Upper lobe of left lung (tissue), 4 donors: Measurements from ENCODE around the gene SLC15A1.

Experiments used
- POLR2A ChIP-seq, 4 donors: fragments of 450-650 bp; IDR thresholded peaks; one replicate each; pipeline ENCODE4 v1.5.1; 2016 to 2017; ENCODE audit warnings: antibody characterized with exemption in 4 of 4, mild to moderate bottlenecking in 2 of 4
- POLR2AphosphoS5 ChIP-seq, 2 donors: sonication (generic); formaldehyde crosslinking; IDR thresholded peaks; one replicate each; pipeline ENCODE4 v1.5.1; 2017; ENCODE audit warnings: antibody characterized with exemption in 2 of 2
- TF ChIP-seq, protein P1 (sequence below), 6 experiments: fragments of 450-650 bp in 4 of 6; fragments of 200-600 bp in 2 of 6; sonication (generic) in 2 of 6; IDR thresholded peaks; one replicate each; pipeline ENCODE4 v1.5.1; 2016 to 2019; ENCODE audit warnings: antibody characterized with exemption in 6 of 6

DNA sequence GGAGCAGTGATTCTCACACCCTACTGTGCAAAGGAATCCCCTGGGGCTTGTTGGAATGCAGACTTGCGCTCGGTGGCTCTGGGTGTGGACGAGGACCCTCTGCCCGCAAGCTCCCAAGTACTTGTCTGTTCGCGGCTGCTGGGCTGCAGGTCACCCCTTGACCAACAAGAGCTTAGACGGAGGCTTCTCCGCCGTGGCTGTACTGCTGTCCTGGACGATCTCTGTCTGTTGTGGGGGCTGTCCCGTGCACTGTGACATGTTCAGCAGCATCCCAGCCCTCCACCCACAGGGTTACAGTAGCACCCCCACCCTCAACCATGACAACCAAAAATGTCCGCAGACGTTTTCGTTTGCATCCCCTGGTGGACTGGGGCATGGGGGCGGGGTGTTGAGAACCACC is 22.9 kb upstream of the SLC15A1 start:
- TF ChIP-seq POLR2A (IDR thresholded peaks at IDR 0.05) (no peak), POLR2AphosphoS5 (IDR thresholded peaks at IDR 0.05) (no peak)
- TF ChIP-seq, protein P1, sequence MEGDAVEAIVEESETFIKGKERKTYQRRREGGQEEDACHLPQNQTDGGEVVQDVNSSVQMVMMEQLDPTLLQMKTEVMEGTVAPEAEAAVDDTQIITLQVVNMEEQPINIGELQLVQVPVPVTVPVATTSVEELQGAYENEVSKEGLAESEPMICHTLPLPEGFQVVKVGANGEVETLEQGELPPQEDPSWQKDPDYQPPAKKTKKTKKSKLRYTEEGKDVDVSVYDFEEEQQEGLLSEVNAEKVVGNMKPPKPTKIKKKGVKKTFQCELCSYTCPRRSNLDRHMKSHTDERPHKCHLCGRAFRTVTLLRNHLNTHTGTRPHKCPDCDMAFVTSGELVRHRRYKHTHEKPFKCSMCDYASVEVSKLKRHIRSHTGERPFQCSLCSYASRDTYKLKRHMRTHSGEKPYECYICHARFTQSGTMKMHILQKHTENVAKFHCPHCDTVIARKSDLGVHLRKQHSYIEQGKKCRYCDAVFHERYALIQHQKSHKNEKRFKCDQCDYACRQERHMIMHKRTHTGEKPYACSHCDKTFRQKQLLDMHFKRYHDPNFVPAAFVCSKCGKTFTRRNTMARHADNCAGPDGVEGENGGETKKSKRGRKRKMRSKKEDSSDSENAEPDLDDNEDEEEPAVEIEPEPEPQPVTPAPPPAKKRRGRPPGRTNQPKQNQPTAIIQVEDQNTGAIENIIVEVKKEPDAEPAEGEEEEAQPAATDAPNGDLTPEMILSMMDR (IDR thresholded peaks at IDR 0.05), result no peak
